HG02623 (cell line): ENCODE results near the gene BTBD18.
"Not testable (repeated sequence)": the region's sequence is repeated elsewhere in the genome, so short reads cannot be mapped to it uniquely, and the experiment has no call there.

Source experiments
- ATAC-seq: cut with Tn5 transposase; IDR thresholded peaks from one replicate; pipeline ENCODE4 v1.9.1; 2021; ENCODE audit warnings: moderate library complexity; ENCODE audit not compliant: unreplicated experiment

BTBD18 gene

GRCh38 chr11:57741132-57742086, 10.2 kb downstream of the BTBD18 start, which contains the start of gene SELENOH:
Gene SELENOH, plus strand, starts transcription at chr11:57741491. Its CDS starts 105 bp downstream, at chr11:57741596.
- peak; percentile 86 for ATAC-seq

- no peak for ATAC-seq
These were observed 15.9 kb downstream of the BTBD18 start for GRCh38 chr11:57735619-57736298.

- no peak for ATAC-seq
These were observed 19.0 kb downstream of the BTBD18 start for GRCh38 chr11:57732661-57733060.

- ATAC-seq, result no peak
These were observed 22.1 kb downstream of the BTBD18 start for GRCh38 chr11:57729479-57729878.

GRCh38 chr11:57728829-57729228, 22.8 kb downstream of the BTBD18 start:
- no peak for ATAC-seq

GRCh38 chr11:57727185-57727584, 24.4 kb downstream of the BTBD18 start:
- ATAC-seq, result no peak

GRCh38 chr11:57716726-57717125, 34.9 kb downstream of the BTBD18 start:
- ATAC-seq, result not testable (repeated sequence)

GRCh38 chr11:57713835-57714234, 37.8 kb downstream of the BTBD18 start:
- no peak for ATAC-seq

- ATAC-seq, result peak; percentile 94
These were observed 39.1 kb downstream of the BTBD18 start, which contains the start of gene TMX2 for GRCh38 chr11:57712256-57713150. Gene TMX2, plus strand, starts transcription at chr11:57712593. Its CDS starts 26 bp downstream, at chr11:57712619.

- peak; percentile 35 for ATAC-seq
These were observed 40.0 kb downstream of the BTBD18 start, which contains the start of gene MED19 for GRCh38 chr11:57711414-57712255. Gene MED19, minus strand, starts transcription at chr11:57712215. Its CDS starts 36 bp downstream, at chr11:57712179.

- no peak for ATAC-seq
These were observed 41.7 kb downstream of the BTBD18 start for GRCh38 chr11:57709802-57710367.

GRCh38 chr11:57705432-57705831, 46.2 kb downstream of the BTBD18 start:
- not testable (repeated sequence) for ATAC-seq

- ATAC-seq, result no peak
These were observed 46.7 kb downstream of the BTBD18 start for GRCh38 chr11:57704932-57705331.

- ATAC-seq, result no peak
These were observed 48.3 kb downstream of the BTBD18 start for GRCh38 chr11:57703341-57703740.

GRCh38 chr11:57700425-57700824, 51.2 kb downstream of the BTBD18 start:
- no peak for ATAC-seq

GRCh38 chr11:57699813-57700212, 51.8 kb downstream of the BTBD18 start:
- no peak for ATAC-seq

GRCh38 chr11:57698843-57699365, 52.7 kb downstream of the BTBD18 start:
- ATAC-seq, result no peak
